HCT116 (cell line): ENCODE results near the gene PRMT3. TPM values are rescaled to one million over a fixed set of nuclear protein-coding genes. Genes with fewer than 3 reads are reported as not detected.

Experiments
- ATAC-seq: fragments of 200-7000 bp; cut with Tn5 transposase; 2 replicates; pipeline ENCODE4 v1.9.1; 2020; ENCODE audit warnings: mild to moderate bottlenecking, moderate library complexity
- BruUV-seq: library from RNA; stranded (reverse); fragments of 400-500 nt; replicated peaks from 2 replicates; lab custom pipeline; 2021; lab: Mats Ljungman, UMichigan
- CTCF ChIA-PET: fragments of 300-600 bp; sonication (Branson Sonifier 250); formaldehyde crosslinking; loops from one replicate; lab custom pipeline; 2021; ENCODE audit warnings: antibody characterized with exemption; lab: Charles Lee
- POLR2A ChIA-PET: fragments of 300-600, 350-600 bp; sonication (Branson Sonifier 250); formaldehyde crosslinking; loops from one replicate; lab custom pipeline; 2021; ENCODE audit warnings: antibody characterized with exemption; lab: Charles Lee
- RAD21 ChIA-PET, 2 experiments: fragments of 300-600 bp; sonication (Branson Sonifier 250); formaldehyde crosslinking; loops; one replicate each; lab custom pipeline; 2023; ENCODE audit warnings: low total read pairs in 2 of 2; ENCODE audit not compliant: uncharacterized antibody in 2 of 2, unreplicated experiment in 2 of 2, low non-redundant PET in 1 of 2; lab: Charles Lee
- DNase-seq: peaks from one replicate; pipeline ENCODE4 v3.0.0-alpha.2; 2010; ENCODE audit warnings: low read depth, low spot score
- H2AFZ ChIP-seq: fragments of 200-600 bp; shearing (Covaris generic), sonication (generic); 2 replicates; pipeline ENCODE4 v1.6.1; 2017; ENCODE audit warnings: low read depth, mixed run types, mixed read lengths, antibody characterized with exemption, low read length; ENCODE audit not compliant: poor library complexity, severe bottlenecking
- H3K27ac ChIP-seq: 2 replicates; pipeline ENCODE4 v1.5.1; 2012; ENCODE audit warnings: low read depth, low read length
- H3K27me3 ChIP-seq: fragments of 200-600 bp; sonication (generic); 2 replicates; pipeline ENCODE4 v1.6.1; 2016; ENCODE audit warnings: mixed run types, low read length, mixed read lengths; ENCODE audit not compliant: insufficient read depth
- H3K36me3 ChIP-seq, 2 experiments: fragments of 200-500 bp in 1 of 2; fragments of 200-600 bp in 1 of 2; sonication (Bioruptor generic) in 1 of 2; sonication (generic) in 1 of 2; 2 replicates each; pipeline versions ENCODE4 v1.5.1 to v1.6.1; 2014 to 2016; ENCODE audit warnings: low read length in 2 of 2, inconsistent platforms in 1 of 2, mixed read lengths in 1 of 2, mixed run types in 1 of 2; ENCODE audit not compliant: insufficient read depth in 2 of 2, control insufficient read depth in 1 of 2
- H3K4me1 ChIP-seq, 2 experiments: fragments of 200-600 bp in 1 of 2; sonication (generic) in 1 of 2; 2 replicates each; pipeline versions ENCODE4 v1.5.1 to v1.6.1; 2012 to 2017; ENCODE audit warnings: low read length in 2 of 2, inconsistent platforms in 1 of 2, mild to moderate bottlenecking in 1 of 2, mixed read lengths in 1 of 2, mixed run types in 1 of 2, moderate library complexity in 1 of 2; ENCODE audit not compliant: insufficient read depth in 2 of 2, control insufficient read depth in 1 of 2
- H3K4me2 ChIP-seq: fragments of 200-600 bp; sonication (generic); 2 replicates; pipeline ENCODE4 v1.6.1; 2017; ENCODE audit warnings: mixed run types, low read length, mixed read lengths
- H3K4me3 ChIP-seq, 2 experiments: fragments of 200-600 bp in 1 of 2; sonication (generic) in 1 of 2; replicated peaks in 1 of 2; 2 replicates each; pipeline ENCODE4 v1.5.1; 2011 to 2016; ENCODE audit warnings: low read length in 2 of 2, control low read depth in 1 of 2, low read depth in 1 of 2, mild to moderate bottlenecking in 1 of 2, mixed read lengths in 1 of 2, mixed run types in 1 of 2
- H3K79me2 ChIP-seq: fragments of 200-600 bp; sonication (generic); 2 replicates; pipeline ENCODE4 v1.6.1; 2017; ENCODE audit warnings: mild to moderate bottlenecking, mixed run types, low read length, moderate library complexity, mixed read lengths; ENCODE audit not compliant: insufficient read depth
- H3K9ac ChIP-seq: fragments of 200-600 bp; sonication (generic); 2 replicates; pipeline ENCODE4 v1.6.1; 2016; ENCODE audit warnings: low read length, mixed read lengths
- H3K9me2 ChIP-seq: fragments of 200-600 bp; sonication (generic), shearing (Covaris generic); 2 replicates; pipeline ENCODE4 v1.6.1; 2017; ENCODE audit warnings: mixed run types, mild to moderate bottlenecking, moderate library complexity; ENCODE audit not compliant: insufficient read depth
- H3K9me3 ChIP-seq, 2 experiments: fragments of 200-500 bp in 1 of 2; fragments of 200-600 bp in 1 of 2; sonication (Bioruptor generic) in 1 of 2; sonication (generic) in 1 of 2; 2 replicates each; pipeline ENCODE4 v1.6.1; 2014 to 2017; ENCODE audit warnings: low read length in 2 of 2, mixed read lengths in 2 of 2, inconsistent platforms in 1 of 2, low read depth in 1 of 2, mild to moderate bottlenecking in 1 of 2, mixed run types in 1 of 2, moderate library complexity in 1 of 2; ENCODE audit not compliant: control insufficient read depth in 1 of 2, insufficient read depth in 1 of 2
- H4K20me1 ChIP-seq: fragments of 200-600 bp; sonication (generic), shearing (Covaris generic); 2 replicates; pipeline ENCODE4 v1.6.1; 2017; ENCODE audit warnings: mixed run types, mild to moderate bottlenecking, moderate library complexity; ENCODE audit not compliant: insufficient read depth
- CEBPB ChIP-seq: IDR thresholded peaks from 2 replicates; pipeline ENCODE4 v1.6.1; 2012; ENCODE audit warnings: low read depth
- SP1 ChIP-seq: IDR thresholded peaks from 2 replicates; pipeline ENCODE4 v1.6.1; 2012; ENCODE audit warnings: low read depth
- intact Hi-C: fragments of 100-400 bp; cut with micrococcal nuclease; formaldehyde crosslinking; loops from 2 replicates; pipeline ENCODE4 v1.10.0; 2022
- total RNA-seq: library from RNA; stranded (reverse); gene quantifications from one replicate; pipeline ENCODE4 v1.2.1, GENCODE V29; 2021; ENCODE audit not compliant: unreplicated experiment
- TF ChIP-seq, protein P1 (sequence below): IDR thresholded peaks from 2 replicates; pipeline ENCODE4 v1.6.1; 2011; ENCODE audit warnings: mild to moderate bottlenecking, low read length, moderate library complexity; ENCODE audit not compliant: insufficient replicate concordance; ENCODE audit errors: extremely low read depth
- TF ChIP-seq, protein P2 (sequence below): IDR thresholded peaks from 2 replicates; pipeline ENCODE4 v1.6.1; 2012; ENCODE audit warnings: low read depth

Gene PRMT3
- total RNA-seq, 1 experiment from 2014 or later, result 24.3 TPM

DNA sequence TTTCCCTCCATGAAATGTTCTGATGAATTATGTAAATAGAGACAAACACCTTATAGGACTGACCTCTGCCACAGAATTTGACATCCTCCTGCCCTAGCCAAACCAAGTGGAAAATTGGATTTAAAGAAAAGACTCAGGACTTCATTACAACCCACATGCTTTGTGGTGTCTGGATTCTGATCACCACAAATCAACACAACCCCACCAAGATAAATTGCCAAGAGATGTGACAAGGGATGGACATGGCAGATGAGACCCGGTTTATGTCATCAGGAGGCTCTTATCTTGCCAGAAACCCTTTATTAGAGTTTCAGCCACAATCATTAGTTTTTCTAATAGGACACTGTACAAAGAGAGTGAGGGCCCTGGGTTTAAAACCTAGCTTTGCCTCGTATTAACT is 154.0 kb downstream of the PRMT3 start:
- Histone ChIP-seq H3K4me2 (no peak overlapping the region), H3K9me2 (no peaks in the 10 kb centered on the region), H3K9ac (no peak overlapping the region), H4K20me1 (no peaks in the 10 kb centered on the region), H3K79me2 (no peaks in the 10 kb centered on the region), H3K36me3 (no peaks in the 10 kb centered on the region), H2AFZ (no peak overlapping the region), H3K4me3 (no peak overlapping the region), H3K4me1 (no peaks in the 10 kb centered on the region), H3K27ac (no peak overlapping the region), H3K9me3 (no peaks in the 10 kb centered on the region), H3K27me3 (peaks cover 17% of the 10 kb centered on the region)
- intact Hi-C loops, result no loop called here
- RAD21 ChIA-PET, result no interaction called here
- DNase-seq (no peak), ATAC-seq (no peak)
- CTCF ChIA-PET, result no interaction called here
- POLR2A ChIA-PET, result no interaction called here
- BruUV-seq, result no TSS peak
- TF ChIP-seq, protein P1, sequence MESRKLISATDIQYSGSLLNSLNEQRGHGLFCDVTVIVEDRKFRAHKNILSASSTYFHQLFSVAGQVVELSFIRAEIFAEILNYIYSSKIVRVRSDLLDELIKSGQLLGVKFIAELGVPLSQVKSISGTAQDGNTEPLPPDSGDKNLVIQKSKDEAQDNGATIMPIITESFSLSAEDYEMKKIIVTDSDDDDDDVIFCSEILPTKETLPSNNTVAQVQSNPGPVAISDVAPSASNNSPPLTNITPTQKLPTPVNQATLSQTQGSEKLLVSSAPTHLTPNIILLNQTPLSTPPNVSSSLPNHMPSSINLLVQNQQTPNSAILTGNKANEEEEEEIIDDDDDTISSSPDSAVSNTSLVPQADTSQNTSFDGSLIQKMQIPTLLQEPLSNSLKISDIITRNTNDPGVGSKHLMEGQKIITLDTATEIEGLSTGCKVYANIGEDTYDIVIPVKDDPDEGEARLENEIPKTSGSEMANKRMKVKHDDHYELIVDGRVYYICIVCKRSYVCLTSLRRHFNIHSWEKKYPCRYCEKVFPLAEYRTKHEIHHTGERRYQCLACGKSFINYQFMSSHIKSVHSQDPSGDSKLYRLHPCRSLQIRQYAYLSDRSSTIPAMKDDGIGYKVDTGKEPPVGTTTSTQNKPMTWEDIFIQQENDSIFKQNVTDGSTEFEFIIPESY, result no peak
- TF ChIP-seq SP1 (no peak), CEBPB (no peak)
- TF ChIP-seq, protein P2, sequence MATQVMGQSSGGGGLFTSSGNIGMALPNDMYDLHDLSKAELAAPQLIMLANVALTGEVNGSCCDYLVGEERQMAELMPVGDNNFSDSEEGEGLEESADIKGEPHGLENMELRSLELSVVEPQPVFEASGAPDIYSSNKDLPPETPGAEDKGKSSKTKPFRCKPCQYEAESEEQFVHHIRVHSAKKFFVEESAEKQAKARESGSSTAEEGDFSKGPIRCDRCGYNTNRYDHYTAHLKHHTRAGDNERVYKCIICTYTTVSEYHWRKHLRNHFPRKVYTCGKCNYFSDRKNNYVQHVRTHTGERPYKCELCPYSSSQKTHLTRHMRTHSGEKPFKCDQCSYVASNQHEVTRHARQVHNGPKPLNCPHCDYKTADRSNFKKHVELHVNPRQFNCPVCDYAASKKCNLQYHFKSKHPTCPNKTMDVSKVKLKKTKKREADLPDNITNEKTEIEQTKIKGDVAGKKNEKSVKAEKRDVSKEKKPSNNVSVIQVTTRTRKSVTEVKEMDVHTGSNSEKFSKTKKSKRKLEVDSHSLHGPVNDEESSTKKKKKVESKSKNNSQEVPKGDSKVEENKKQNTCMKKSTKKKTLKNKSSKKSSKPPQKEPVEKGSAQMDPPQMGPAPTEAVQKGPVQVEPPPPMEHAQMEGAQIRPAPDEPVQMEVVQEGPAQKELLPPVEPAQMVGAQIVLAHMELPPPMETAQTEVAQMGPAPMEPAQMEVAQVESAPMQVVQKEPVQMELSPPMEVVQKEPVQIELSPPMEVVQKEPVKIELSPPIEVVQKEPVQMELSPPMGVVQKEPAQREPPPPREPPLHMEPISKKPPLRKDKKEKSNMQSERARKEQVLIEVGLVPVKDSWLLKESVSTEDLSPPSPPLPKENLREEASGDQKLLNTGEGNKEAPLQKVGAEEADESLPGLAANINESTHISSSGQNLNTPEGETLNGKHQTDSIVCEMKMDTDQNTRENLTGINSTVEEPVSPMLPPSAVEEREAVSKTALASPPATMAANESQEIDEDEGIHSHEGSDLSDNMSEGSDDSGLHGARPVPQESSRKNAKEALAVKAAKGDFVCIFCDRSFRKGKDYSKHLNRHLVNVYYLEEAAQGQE, result no peak
